B cell (primary cell): ENCODE measurements around the gene POLR1C. TPM values are rescaled to one million over a fixed set of nuclear protein-coding genes. Genes with fewer than 3 reads are reported as not detected.

Experiments used
- ATAC-seq: fragments of 200-7000 bp; cut with Tn5 transposase; one replicate; pipeline ENCODE4 v1.10.0; 2021; ENCODE audit warnings: low read depth, mild to moderate bottlenecking, moderate number of reproducible peaks, moderate library complexity
- CTCF ChIA-PET: fragments of 350-600 bp; sonication (Branson Sonifier 250); formaldehyde crosslinking; loops from one replicate; lab custom pipeline; 2021; ENCODE audit warnings: antibody characterized with exemption, inconsistent platforms; lab: Charles Lee
- POLR2A ChIA-PET: fragments of 350-600 bp; sonication (Branson Sonifier 250); formaldehyde crosslinking; loops from one replicate; lab custom pipeline; 2021; ENCODE audit warnings: antibody characterized with exemption; lab: Charles Lee
- DNase-seq: peaks from one replicate; pipeline ENCODE4 v3.0.0; 2013
- H2AFZ ChIP-seq: 2 replicates; pipeline ENCODE4 v1.6.1; 2012; ENCODE audit warnings: mild to moderate bottlenecking, low read depth, low read length; ENCODE audit not compliant: insufficient read depth, poor library complexity, severe bottlenecking
- H3K27ac ChIP-seq, 2 donors: 1 replicate in 1 of 2; 2 replicates in 1 of 2; pipeline ENCODE4 v1.5.1; 2012 to 2013; ENCODE audit warnings: low read length in 2 of 2, mild to moderate bottlenecking in 2 of 2, moderate library complexity in 1 of 2
- H3K27me3 ChIP-seq, 4 experiments: fragments of 200-600 bp in 1 of 4; sonication (generic) in 1 of 4; replicated peaks in 1 of 4; 1 replicate in 2 of 4; 2 replicates in 2 of 4; pipeline versions ENCODE4 v1.6.1 to v1.7.0; 2013 to 2016; ENCODE audit warnings: low read length in 3 of 4, mild to moderate bottlenecking in 2 of 4, mixed read lengths in 1 of 4, moderate library complexity in 1 of 4; ENCODE audit not compliant: insufficient read depth in 4 of 4, control insufficient read depth in 3 of 4; ENCODE audit errors: control extremely low read depth in 1 of 4
- H3K36me3 ChIP-seq, 2 experiments: replicated peaks in 1 of 2; 1 replicate in 1 of 2; 2 replicates in 1 of 2; pipeline versions ENCODE4 v1.6.1 to v1.7.1; 2013; ENCODE audit warnings: low read length in 1 of 2; ENCODE audit not compliant: insufficient read depth in 2 of 2, control insufficient read depth in 1 of 2; ENCODE audit errors: control extremely low read depth in 1 of 2, extremely low read depth in 1 of 2
- H3K4me1 ChIP-seq, 2 donors: fragments of 200-600 bp in 1 of 2; sonication (generic) in 1 of 2; 1 replicate in 1 of 2; 2 replicates in 1 of 2; pipeline versions ENCODE4 v1.5.1 to v1.6.1; 2013 to 2017; ENCODE audit warnings: low read length in 2 of 2; ENCODE audit not compliant: control insufficient read depth in 2 of 2, insufficient read depth in 2 of 2
- H3K4me2 ChIP-seq: replicated peaks from 2 replicates; pipeline ENCODE3; 2012; ENCODE audit warnings: mild to moderate bottlenecking, low read depth, low read length; ENCODE audit not compliant: poor library complexity, severe bottlenecking
- H3K4me3 ChIP-seq, 5 experiments: fragments of 200-600 bp in 1 of 5; sonication (generic) in 1 of 5; 1 replicate in 3 of 5; 2 replicates in 2 of 5; pipeline versions ENCODE4 v1.5.1 to v1.7.0; 2011 to 2016; ENCODE audit warnings: low read length in 4 of 5, mild to moderate bottlenecking in 4 of 5, low read depth in 2 of 5, control low read depth in 1 of 5, moderate library complexity in 1 of 5; ENCODE audit not compliant: insufficient read depth in 1 of 5; ENCODE audit errors: control extremely low read depth in 1 of 5, extremely low read depth in 1 of 5
- H3K79me2 ChIP-seq: fragments of 200-600 bp; sonication (generic); one replicate; pipeline ENCODE4 v1.6.0; 2016; ENCODE audit warnings: low read length; ENCODE audit not compliant: control insufficient read depth, insufficient read depth
- H3K9ac ChIP-seq: fragments of 200-600 bp; sonication (generic); 2 replicates; pipeline ENCODE4 v1.6.1; 2017; ENCODE audit warnings: mild to moderate bottlenecking, low read length, moderate library complexity
- H3K9me3 ChIP-seq, 3 donors: one replicate each; pipeline versions ENCODE4 v1.6.1 to v1.7.1; 2013; ENCODE audit warnings: low read length in 2 of 3; ENCODE audit not compliant: control insufficient read depth in 2 of 3, insufficient read depth in 1 of 3; ENCODE audit errors: control extremely low read depth in 1 of 3
- H4K20me1 ChIP-seq: 2 replicates; pipeline ENCODE4 v1.6.0; 2012; ENCODE audit warnings: mild to moderate bottlenecking, low read length; ENCODE audit not compliant: insufficient read depth, control insufficient read depth, poor library complexity, severe bottlenecking
- H3K27ac Mint-ChIP-seq: one replicate; pipeline ENCODE4 v1.8.0; 2021; ENCODE audit warnings: mixed read lengths
- H3K27me3 Mint-ChIP-seq: one replicate; pipeline ENCODE4 v1.8.0; 2021; ENCODE audit warnings: mixed read lengths
- H3K4me1 Mint-ChIP-seq: one replicate; pipeline ENCODE4 v1.8.0; 2021; ENCODE audit warnings: mixed read lengths
- H3K4me3 Mint-ChIP-seq: one replicate; pipeline ENCODE4 v1.8.0; 2021; ENCODE audit warnings: mixed read lengths
- H3K9me3 Mint-ChIP-seq: one replicate; pipeline ENCODE4 v1.8.0; 2022; ENCODE audit warnings: mixed read lengths; ENCODE audit not compliant: insufficient read depth
- CTCF ChIP-seq: fragments of 200-600 bp; IDR thresholded peaks from one replicate; pipeline ENCODE4 v1.8.0; 2022; ENCODE audit warnings: antibody characterized with exemption, mild to moderate bottlenecking
- EZH2 ChIP-seq: IDR thresholded peaks from 2 replicates; pipeline ENCODE4 v1.6.1; 2012; ENCODE audit warnings: borderline replicate concordance, low read depth, mild to moderate bottlenecking, moderate library complexity, low read length; ENCODE audit not compliant: insufficient read depth, poor library complexity, severe bottlenecking
- WGBS: methylation state at CpG from one replicate; pipeline ENCODE4 v1.1.5; 2013; ENCODE audit warnings: missing lambda C conversion rate; ENCODE audit not compliant: insufficient coverage; 5-methylcytosine and 5-hydroxymethylcytosine counted together
- intact Hi-C: fragments of 100-400 bp; cut with micrococcal nuclease; formaldehyde crosslinking; loops from one replicate; pipeline ENCODE4 v1.10.0; 2022
- polyA plus RNA-seq: library from polyadenylated mRNA; depleted of rRNA; stranded (reverse); fragments of >200 nt; gene quantifications from 2 replicates; pipeline ENCODE4 v1.2.3, GENCODE V29; 2012
- total RNA-seq, 2 donors: library from RNA; stranded (reverse); fragments of 120-200 nt in 1 of 2; gene quantifications; 1 replicate in 1 of 2; 2 replicates in 1 of 2; pipeline versions ENCODE4 v1.2.3 to v1.2.4, GENCODE V29; 2013 to 2022

The POLR1C gene
- total and polyA plus RNA-seq, 2 donors (not counting 1 experiment from before 2014, with no cell fraction given): 21.4 to 43.3 TPM

DNA sequence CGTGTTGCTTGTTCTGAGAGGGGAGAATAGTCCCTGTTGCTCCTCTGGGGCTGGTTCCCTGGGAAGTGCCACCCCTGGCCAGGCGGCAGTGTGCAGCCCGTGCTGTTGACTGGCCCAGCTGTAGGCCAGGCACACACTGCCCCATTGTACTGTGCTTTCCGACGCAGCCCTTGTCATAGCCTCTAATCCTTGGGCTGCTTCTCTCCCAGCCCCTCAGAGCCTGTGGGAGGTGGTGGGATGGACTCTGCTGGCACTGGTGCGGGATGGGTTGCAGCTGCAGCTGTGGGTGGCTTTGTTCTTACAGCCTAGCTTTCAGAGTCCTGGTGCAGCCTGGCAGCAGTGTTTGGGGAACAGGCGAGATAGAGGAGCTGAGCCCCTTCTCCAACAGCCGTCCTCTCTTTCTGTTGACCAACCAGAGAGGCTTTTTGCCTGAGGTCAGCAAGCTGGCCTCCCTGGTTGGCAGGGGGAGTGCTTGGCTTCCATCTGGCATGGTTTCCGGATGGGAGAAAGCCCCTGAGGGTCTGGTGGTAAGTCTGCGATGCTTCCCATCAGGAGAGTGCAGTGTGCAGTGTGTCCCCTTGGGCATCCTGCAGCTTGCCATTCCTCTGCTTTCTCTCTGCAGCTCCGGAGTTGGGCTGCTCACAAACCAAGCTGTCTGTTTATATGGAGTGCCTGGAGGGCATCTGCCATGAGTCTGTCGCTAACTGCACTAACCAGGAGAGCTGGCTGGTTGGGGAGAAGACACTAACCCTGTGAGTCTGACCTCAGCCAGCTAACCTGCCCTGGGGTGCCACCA lies 27.4 kb upstream of the POLR1C start:
- intact Hi-C loops: no loop called here
- peaks cover 12% of the 10 kb centered on the region for H3K4me1 Mint-ChIP-seq
- DNase-seq (no peak), ATAC-seq (no peak)
- 95% methylated on average over 12 of the region's 12 CpGs for WGBS
- no peaks in the 10 kb centered on the region for H3K9me3 Mint-ChIP-seq
- Histone ChIP-seq H2AFZ (no peak overlapping the region), H3K27ac (no peak overlapping the region), H3K79me2 (peaks cover 37% of the 10 kb centered on the region), H3K27me3 (no peaks in the 10 kb centered on the region), H3K4me3 (no peak overlapping the region), H3K36me3 (peaks cover 0 to 23% of the 10 kb centered on the region in 2 experiments), H3K9me3 (no peaks in the 10 kb centered on the region), H3K4me1 (no peaks in the 10 kb centered on the region), H3K4me2 (no peak overlapping the region), H3K9ac (no peak overlapping the region), H4K20me1 (peaks cover 28% of the 10 kb centered on the region)
- H3K27ac Mint-ChIP-seq: no peak overlapping the region
- H3K4me3 Mint-ChIP-seq: no peak overlapping the region
- no peaks in the 10 kb centered on the region for H3K27me3 Mint-ChIP-seq
- POLR2A ChIA-PET: no interaction called here
- CTCF ChIA-PET: interaction anchor here (8.0 kb wide), 1 partner anchor 16 kb away, joined by 69 read pairs; no protein-coding TSS in a partner anchor
- TF ChIP-seq CTCF: no peak
- TF ChIP-seq EZH2: no peak

- Histone ChIP-seq H3K9me3 (no peaks in the 10 kb centered on the region), H3K4me1 (peaks cover 0 to 6% of the 10 kb centered on the region in 2 donors), H3K27ac (no peak overlapping the region), H4K20me1 (peaks cover 20% of the 10 kb centered on the region), H2AFZ (no peak overlapping the region), H3K27me3 (no peaks in the 10 kb centered on the region), H3K4me3 (no peak overlapping the region), H3K79me2 (peaks cover 30% of the 10 kb centered on the region), H3K9ac (no peak overlapping the region), H3K4me2 (no peak overlapping the region), H3K36me3 (peaks cover 0 to 26% of the 10 kb centered on the region in 2 experiments)
- WGBS: 100% methylated on average over 3 of the region's 6 CpGs
- ChIA-PET POLR2A (interaction anchor here (0.5 kb wide), 1 partner anchor 515 kb away, joined by 3 read pairs; no protein-coding TSS in a partner anchor), CTCF (interaction anchor here (8.0 kb wide), 1 partner anchor 15 kb away, joined by 69 read pairs; no protein-coding TSS in a partner anchor)
- TF ChIP-seq CTCF: no peak
- TF ChIP-seq EZH2: no peak
- H3K27me3 Mint-ChIP-seq: no peaks in the 10 kb centered on the region
- no peak overlapping the region for H3K27ac Mint-ChIP-seq
- intact Hi-C loops: no loop called here
- H3K4me3 Mint-ChIP-seq: no peak overlapping the region
- H3K9me3 Mint-ChIP-seq: no peaks in the 10 kb centered on the region
- ATAC-seq: no peak
- no peak for DNase-seq
- H3K4me1 Mint-ChIP-seq: peaks cover 18% of the 10 kb centered on the region
These were observed 26.4 kb upstream of the POLR1C start for GRCh38 chr6:43490523-43490939.
